CD4-positive, alpha-beta T cell treated with Interleukin-4 for 4 hours (primary cell): ENCODE results near the gene RNH1.

ENCODE experiments used
- DNase-seq: peaks from one replicate; pipeline ENCODE4 v3.0.0-alpha.2; 2020

Gene RNH1

GRCh38 chr11:454801-455565 is 52.1 kb downstream of the RNH1 start:
- DNase-seq = no peak

DNA sequence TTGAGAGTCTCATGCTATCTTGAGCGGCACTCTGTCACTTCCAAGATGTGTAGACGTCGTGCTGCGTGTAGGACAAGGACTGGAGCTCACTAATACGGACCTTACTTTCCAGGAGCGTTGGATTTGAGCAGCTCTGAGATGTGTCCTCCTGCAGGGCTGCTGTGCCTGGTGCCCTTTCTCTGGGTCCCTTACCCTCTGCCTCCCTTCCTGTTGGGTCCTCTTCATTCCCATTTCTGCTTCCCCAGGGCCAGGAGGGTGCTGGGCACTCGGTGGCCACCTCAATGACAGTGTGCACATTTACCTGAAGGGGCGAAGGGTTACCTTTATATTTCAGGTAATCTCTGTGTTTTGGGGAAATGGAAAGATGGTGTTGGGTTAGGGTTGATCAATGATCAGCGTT is 53.0 kb downstream of the RNH1 start:
- DNase-seq = no peak

GRCh38 chr11:453564-453963 is 53.5 kb downstream of the RNH1 start:
- DNase-seq = no peak

- DNase-seq = no peak
Measured at GRCh38 chr11:452916-453527, 54.0 kb downstream of the RNH1 start.

DNA sequence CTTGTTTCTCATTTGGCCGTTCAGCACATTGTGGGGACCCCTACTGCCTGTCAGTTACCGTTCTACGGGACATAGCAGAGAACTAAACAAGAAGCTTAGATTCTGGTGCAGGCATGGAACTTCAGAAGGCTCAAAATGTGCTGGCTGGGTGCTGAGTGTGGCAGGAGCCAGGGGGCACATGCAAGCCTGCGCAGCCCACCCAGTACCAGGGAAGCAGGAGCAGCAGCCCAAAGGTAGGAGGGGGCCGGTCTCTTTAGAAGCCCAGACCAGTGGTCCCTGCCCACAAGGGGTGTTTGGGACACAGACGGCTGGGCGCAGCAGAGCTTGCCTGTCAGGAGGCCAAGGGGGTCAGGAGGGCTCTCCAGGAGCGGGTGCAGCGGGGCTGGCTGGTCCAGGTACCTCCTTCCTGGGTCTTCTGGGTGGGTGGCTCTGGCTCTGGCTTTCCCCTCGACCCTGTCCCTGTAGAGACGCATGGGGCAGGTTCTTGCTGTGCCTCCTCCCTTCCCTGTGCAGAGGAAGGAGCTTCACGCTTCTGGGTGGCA is 54.8 kb downstream of the RNH1 start:
- DNase-seq = no peak

DNA sequence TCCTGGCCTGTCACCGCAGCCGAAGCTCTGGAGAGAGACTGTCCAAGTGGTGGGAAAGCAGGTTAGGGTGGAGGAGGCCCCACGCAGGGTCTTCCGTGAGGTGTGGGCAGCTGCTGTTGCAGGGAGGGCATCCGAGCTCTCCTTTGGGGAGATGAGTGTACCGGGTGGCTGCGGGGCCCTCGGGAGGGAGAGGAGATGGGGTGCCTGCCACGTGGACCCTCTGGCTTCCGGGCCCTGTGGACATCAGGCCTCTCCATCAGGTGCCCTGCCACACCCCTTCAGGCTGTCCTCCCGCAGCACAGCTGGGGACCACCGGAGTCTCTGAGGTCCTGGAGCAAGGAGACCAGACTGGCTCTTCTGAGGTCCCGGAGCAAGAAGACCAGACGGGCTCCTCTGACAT is 55.3 kb downstream of the RNH1 start:
- DNase-seq = no peak

DNA sequence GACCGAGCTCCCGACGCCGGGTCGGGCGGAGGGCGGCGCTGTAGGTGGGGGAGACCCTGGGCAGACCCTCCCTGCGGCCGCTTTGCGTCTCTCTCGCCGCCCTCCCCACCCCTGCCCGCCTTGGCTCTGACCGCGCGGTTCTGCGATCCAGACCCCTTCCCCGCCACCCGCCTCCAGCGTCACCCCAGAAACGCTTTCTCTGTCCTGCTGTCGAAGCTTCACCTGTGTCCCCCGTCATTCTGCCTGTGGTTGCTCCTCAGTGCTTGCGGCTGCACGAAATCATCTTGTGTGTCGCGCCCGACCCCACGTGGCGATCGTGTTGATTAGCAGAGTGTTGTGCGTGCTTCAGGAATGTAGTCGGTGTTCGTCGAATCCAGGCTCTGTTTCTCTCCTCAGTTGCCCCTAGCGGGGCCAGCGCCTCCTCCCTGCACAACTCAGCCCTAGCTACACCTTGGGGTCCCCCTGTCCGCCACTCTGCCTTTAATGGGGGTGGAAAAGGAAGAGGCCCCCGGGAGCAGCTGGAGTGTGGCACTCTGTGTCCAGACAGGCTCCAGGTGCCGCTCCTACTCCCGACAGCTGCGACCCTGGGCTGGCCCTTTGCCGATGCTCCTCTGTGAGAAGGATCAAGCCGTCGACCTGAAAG is 56.1 kb downstream of the RNH1 start:
- DNase-seq = peak; percentile 81

GRCh38 chr11:449889-450808 is 56.9 kb downstream of the RNH1 start, which contains the start of gene PTDSS2:
Gene PTDSS2 (plus strand): TSS chr11:450279. CDS start chr11:450456, 177 bp downstream.
- DNase-seq = peak; percentile 92

- DNase-seq = peak; percentile 88
Measured at GRCh38 chr11:447923-448731, 58.9 kb downstream of the RNH1 start.

DNA sequence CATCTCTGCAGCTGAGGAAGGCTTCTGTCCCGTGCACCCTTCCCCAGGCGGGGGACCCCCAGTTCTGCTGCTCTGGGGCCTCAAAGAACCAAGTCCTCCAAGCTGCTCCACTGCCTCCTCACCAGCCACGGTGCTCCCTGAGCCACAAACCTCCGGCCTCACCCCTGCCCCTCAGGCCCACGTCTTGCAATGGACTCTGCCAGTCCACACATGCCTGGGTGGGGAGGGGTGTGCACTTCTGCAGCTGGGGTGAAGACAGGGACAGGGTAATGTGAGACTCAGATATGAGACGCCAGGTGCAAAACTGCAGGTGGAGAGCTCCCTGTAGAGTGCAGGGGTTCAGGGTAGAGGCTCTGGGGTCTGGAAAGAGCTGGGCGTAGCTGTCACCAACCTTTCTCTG is 60.2 kb downstream of the RNH1 start:
- DNase-seq = no peak

GRCh38 chr11:445765-446588 is 61.1 kb downstream of the RNH1 start:
- no peak for DNase-seq
